CD8-positive, alpha-beta memory T cell (primary cell): ENCODE results near the gene ZNF215. TPM values are rescaled to one million over a fixed set of nuclear protein-coding genes. Genes with fewer than 3 reads are reported as not detected.
"Not testable (repeated sequence)": the region's sequence is repeated elsewhere in the genome, so short reads cannot be mapped to it uniquely, and the experiment has no call there.

ENCODE experiments used
- CTCF ChIA-PET: fragments of 350-600 bp; sonication (Branson Sonifier 250); formaldehyde crosslinking; loops from one replicate; lab custom pipeline; 2021; ENCODE audit warnings: antibody characterized with exemption; lab: Charles Lee
- POLR2A ChIA-PET: fragments of 350-600 bp; sonication (Branson Sonifier 250); formaldehyde crosslinking; loops from one replicate; lab custom pipeline; 2021; ENCODE audit warnings: antibody characterized with exemption; lab: Charles Lee
- DNase-seq, 5 donors: peaks; one replicate each; pipeline versions ENCODE4 v3.0.0 to v3.0.0-alpha.2; 2020 to 2022; ENCODE audit warnings: mixed read lengths in 1 of 5
- H3K27ac ChIP-seq: one replicate; pipeline ENCODE4 v1.7.0; 2013; ENCODE audit warnings: low read depth, mild to moderate bottlenecking, low read length, moderate library complexity
- H3K27me3 ChIP-seq: 2 replicates; pipeline ENCODE4 v1.7.0; 2013; ENCODE audit warnings: low read length, mild to moderate bottlenecking; ENCODE audit not compliant: insufficient read depth, poor library complexity, severe bottlenecking
- H3K36me3 ChIP-seq: 2 replicates; pipeline ENCODE4 v1.7.0; 2013; ENCODE audit warnings: mild to moderate bottlenecking, low read length, moderate library complexity; ENCODE audit not compliant: insufficient read depth
- H3K4me1 ChIP-seq: 2 replicates; pipeline ENCODE4 v1.7.0; 2013; ENCODE audit warnings: mild to moderate bottlenecking, low read length, moderate library complexity; ENCODE audit not compliant: insufficient read depth
- H3K4me3 ChIP-seq: 2 replicates; pipeline ENCODE4 v1.7.0; 2013; ENCODE audit warnings: mild to moderate bottlenecking, low read length
- H3K9me3 ChIP-seq: 2 replicates; pipeline ENCODE4 v1.7.0; 2013; ENCODE audit warnings: mild to moderate bottlenecking, low read length
- H3K27ac Mint-ChIP-seq, 8 donors: one replicate each; pipeline ENCODE4 v1.8.0; 2020 to 2021; ENCODE audit warnings: mixed read lengths in 8 of 8, mild to moderate bottlenecking in 6 of 8, inconsistent platforms in 3 of 8, moderate library complexity in 3 of 8
- H3K27me3 Mint-ChIP-seq, 2 donors: one replicate each; pipeline ENCODE4 v1.8.0; 2020 to 2021; ENCODE audit warnings: mixed read lengths in 2 of 2, mild to moderate bottlenecking in 1 of 2, moderate library complexity in 1 of 2
- H3K36me3 Mint-ChIP-seq, 3 donors: one replicate each; pipeline ENCODE4 v1.8.0; 2020 to 2021; ENCODE audit warnings: mixed read lengths in 3 of 3, inconsistent platforms in 1 of 3, mild to moderate bottlenecking in 1 of 3
- H3K4me1 Mint-ChIP-seq, 3 donors: one replicate each; pipeline ENCODE4 v1.8.0; 2020 to 2021; ENCODE audit warnings: mixed read lengths in 3 of 3, inconsistent platforms in 1 of 3, mild to moderate bottlenecking in 1 of 3
- H3K4me3 Mint-ChIP-seq, 7 donors: one replicate each; pipeline ENCODE4 v1.8.0; 2020 to 2021; ENCODE audit warnings: mixed read lengths in 7 of 7, mild to moderate bottlenecking in 6 of 7, moderate library complexity in 4 of 7, inconsistent platforms in 2 of 7
- H3K9me3 Mint-ChIP-seq, 5 donors: one replicate each; pipeline ENCODE4 v1.8.0; 2020 to 2022; ENCODE audit warnings: mixed read lengths in 5 of 5, mild to moderate bottlenecking in 3 of 5, moderate library complexity in 2 of 5, inconsistent platforms in 1 of 5
- polyA plus RNA-seq: library from polyadenylated mRNA; unstranded; fragments of 300-500 nt; fragmentation: Illumina TruSeq; gene quantifications from one replicate; pipeline ENCODE4 v1.2.3, GENCODE V29; 2021
- total RNA-seq, 2 experiments: library from RNA; stranded (reverse); gene quantifications; one replicate each; pipeline ENCODE4 v1.2.3, GENCODE V29; 2021

ZNF215 gene
- total and polyA plus RNA-seq, 3 experiments from 2014 or later = 0.72 to 0.73 TPM; not detected in 1

DNA sequence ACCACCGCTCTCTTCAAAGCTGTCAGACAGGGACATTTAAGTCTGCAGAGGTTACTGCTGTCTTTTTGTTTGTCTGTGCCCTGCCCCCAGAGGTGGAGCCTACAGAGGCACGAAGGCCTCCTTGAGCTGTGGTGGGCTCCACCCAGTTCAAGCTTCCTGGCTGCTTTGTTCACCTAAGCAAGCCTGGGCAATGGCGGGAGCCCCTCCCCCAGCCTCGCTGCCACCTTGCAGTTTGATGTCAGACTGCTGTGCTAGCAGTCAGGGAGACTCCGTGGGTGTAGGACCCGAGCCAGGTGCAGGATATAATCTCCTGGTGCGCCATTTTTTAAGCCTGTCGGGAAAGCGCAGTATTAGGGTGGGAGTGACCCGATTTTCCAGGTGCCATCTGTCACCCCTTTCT, 28.0 kb downstream of the ZNF215 start:
- H3K27me3 ChIP-seq, H3K36me3 Mint-ChIP-seq, H3K27ac ChIP-seq, DNase-seq, H3K27ac Mint-ChIP-seq, H3K4me3 ChIP-seq, H3K4me1 Mint-ChIP-seq, H3K9me3 Mint-ChIP-seq, CTCF ChIA-PET, H3K4me1 ChIP-seq, H3K36me3 ChIP-seq, H3K4me3 Mint-ChIP-seq, POLR2A ChIA-PET, H3K27me3 Mint-ChIP-seq, H3K9me3 ChIP-seq: not testable (repeated sequence)

DNA sequence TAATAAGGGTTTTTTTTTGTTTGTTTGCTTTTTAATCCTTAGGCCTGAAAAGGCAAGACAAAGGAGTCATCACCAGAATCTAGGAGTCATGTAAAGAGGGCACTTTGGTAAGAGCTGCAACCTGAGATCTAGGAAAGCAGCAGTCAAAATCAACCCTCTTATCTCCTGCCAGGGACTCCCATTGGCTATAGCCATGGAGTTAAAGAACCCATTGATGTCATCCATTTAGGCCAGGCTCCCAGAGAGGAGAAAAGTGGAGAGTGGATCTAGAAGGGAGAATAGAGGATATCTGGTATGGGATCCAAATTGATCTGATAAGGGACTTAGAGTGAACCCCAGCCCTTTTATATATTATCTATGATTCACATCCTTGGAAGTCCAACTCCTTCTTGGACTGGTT, 35.9 kb downstream of the ZNF215 start:
- ChIA-PET POLR2A (no interaction called here), CTCF (no interaction called here)
- H3K4me3 ChIP-seq = no peak overlapping the region
- H3K4me1 ChIP-seq = no peaks in the 10 kb centered on the region
- no peaks in the 10 kb centered on the region for H3K36me3 ChIP-seq
- Mint-ChIP-seq H3K36me3 (no peaks in the 10 kb centered on the region), H3K4me1 (no peaks in the 10 kb centered on the region), H3K27ac (no peak overlapping the region), H3K9me3 (peaks cover 0 to 7% (median 0%) of the 10 kb centered on the region in 5 donors), H3K27me3 (peaks cover 0 to 8% of the 10 kb centered on the region in 2 donors), H3K4me3 (no peak overlapping the region)
- H3K27me3 ChIP-seq = no peaks in the 10 kb centered on the region
- no peak for DNase-seq
- H3K9me3 ChIP-seq = no peaks in the 10 kb centered on the region
- H3K27ac ChIP-seq = no peak overlapping the region

DNA sequence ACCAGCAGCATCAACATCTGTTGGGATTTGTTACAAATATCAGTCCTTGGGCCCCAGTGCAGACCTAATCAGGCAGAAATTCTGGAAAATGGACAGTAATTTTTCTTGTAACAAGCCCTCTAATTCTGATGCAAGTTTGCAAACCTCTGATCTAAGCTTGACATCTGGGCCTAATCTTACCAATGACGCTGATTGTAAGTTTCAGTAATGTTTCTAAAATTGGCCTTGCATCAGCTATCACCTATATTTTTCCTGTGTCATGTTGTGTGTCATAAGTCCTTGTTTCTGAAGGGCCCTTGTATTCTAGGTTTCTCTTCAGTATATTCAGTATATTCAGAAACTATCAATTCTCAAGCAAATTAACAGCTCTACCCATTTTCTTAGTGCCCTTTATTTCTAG, 36.4 kb downstream of the ZNF215 start:
- Mint-ChIP-seq H3K9me3 (peaks cover 0 to 5% (median 1%) of the 10 kb centered on the region in 5 donors), H3K27ac (no peak overlapping the region), H3K36me3 (no peaks in the 10 kb centered on the region), H3K27me3 (peaks cover 0 to 4% of the 10 kb centered on the region in 2 donors), H3K4me3 (no peak overlapping the region), H3K4me1 (no peaks in the 10 kb centered on the region)
- Histone ChIP-seq H3K9me3 (no peaks in the 10 kb centered on the region), H3K4me3 (no peak overlapping the region), H3K27ac (no peak overlapping the region), H3K36me3 (no peaks in the 10 kb centered on the region), H3K27me3 (no peaks in the 10 kb centered on the region), H3K4me1 (no peaks in the 10 kb centered on the region)
- ChIA-PET CTCF (no interaction called here), POLR2A (no interaction called here)
- DNase-seq = no peak

DNA sequence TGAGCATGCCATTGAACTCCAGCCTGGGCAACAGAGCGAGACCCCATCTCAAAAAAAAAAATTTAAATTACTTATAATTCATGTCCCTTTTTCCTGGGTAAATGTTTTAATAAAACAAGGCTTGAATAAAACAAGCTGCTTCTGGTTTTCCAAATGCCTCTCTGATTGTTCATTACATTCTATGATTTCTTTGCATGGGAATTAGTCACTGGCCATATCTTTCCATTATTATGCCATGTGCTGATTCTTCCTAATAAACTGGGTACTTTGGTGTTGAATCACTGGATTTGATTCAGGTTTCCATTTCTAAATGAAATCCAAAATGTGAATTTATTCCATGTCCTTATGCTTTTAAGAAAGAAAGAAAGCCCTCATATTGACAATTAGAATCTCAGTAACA, 42.6 kb downstream of the ZNF215 start:
- no peak overlapping the region for H3K27ac ChIP-seq
- Mint-ChIP-seq H3K4me3 (no peak overlapping the region), H3K27ac (no peak overlapping the region), H3K9me3 (peaks cover 5 to 13% (median 10%) of the 10 kb centered on the region in 5 donors), H3K27me3 (peaks cover 0 to 3% of the 10 kb centered on the region in 2 donors), H3K36me3 (no peaks in the 10 kb centered on the region), H3K4me1 (no peaks in the 10 kb centered on the region)
- ChIA-PET POLR2A (no interaction called here), CTCF (no interaction called here)
- H3K9me3 ChIP-seq = no peaks in the 10 kb centered on the region
- no peak overlapping the region for H3K4me3 ChIP-seq
- no peak for DNase-seq
- H3K27me3 ChIP-seq = no peaks in the 10 kb centered on the region
- H3K4me1 ChIP-seq = no peaks in the 10 kb centered on the region
- no peaks in the 10 kb centered on the region for H3K36me3 ChIP-seq

DNA sequence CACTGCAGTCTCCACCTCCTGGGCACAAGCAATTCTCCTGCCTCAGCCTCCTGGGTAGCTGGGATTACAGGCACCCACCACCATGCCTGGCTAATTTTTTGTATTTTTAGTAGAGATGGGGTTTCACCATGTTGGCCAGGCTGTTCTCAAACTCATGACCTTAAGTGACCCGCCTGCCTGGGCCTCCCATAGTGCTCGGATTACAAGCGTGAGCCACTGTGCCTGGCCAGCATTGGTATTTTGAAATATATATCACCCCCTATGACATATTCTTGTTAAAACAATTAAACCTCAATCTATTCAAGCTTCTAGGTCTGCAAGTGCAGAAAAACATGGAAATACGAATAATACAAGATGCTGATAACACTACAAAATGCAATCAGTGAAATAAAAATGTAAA, 43.6 kb downstream of the ZNF215 start:
- H3K4me3 ChIP-seq, H3K4me1 Mint-ChIP-seq, H3K27ac ChIP-seq, H3K27ac Mint-ChIP-seq, CTCF ChIA-PET, POLR2A ChIA-PET, H3K27me3 Mint-ChIP-seq, H3K4me3 Mint-ChIP-seq, DNase-seq, H3K4me1 ChIP-seq, H3K9me3 ChIP-seq, H3K36me3 Mint-ChIP-seq, H3K36me3 ChIP-seq, H3K27me3 ChIP-seq: not testable (repeated sequence)
- H3K9me3 Mint-ChIP-seq = peaks cover 5 to 13% (median 11%) of the 10 kb centered on the region in 5 donors

DNA sequence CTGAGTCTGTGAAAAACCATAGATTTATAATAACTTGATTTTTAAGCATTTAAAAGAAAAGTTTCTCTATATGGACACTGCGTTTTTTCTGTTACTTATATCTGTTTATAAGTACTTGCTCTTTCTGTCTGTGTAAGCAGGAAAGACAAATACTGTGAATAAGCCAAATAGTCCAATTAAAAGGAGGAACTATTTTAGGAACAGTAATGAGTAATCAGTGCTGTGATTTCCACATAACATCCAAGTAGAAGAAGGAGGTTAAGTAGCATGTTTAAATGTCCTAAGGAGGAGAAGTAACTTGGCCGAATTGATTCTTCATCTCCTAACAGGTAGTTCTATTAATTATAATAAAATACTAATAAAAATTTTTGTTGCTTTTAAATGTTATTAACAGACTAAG, 53.1 kb downstream of the ZNF215 start:
- DNase-seq = no peak
- Histone ChIP-seq H3K9me3 (no peaks in the 10 kb centered on the region), H3K36me3 (no peaks in the 10 kb centered on the region), H3K27ac (no peak overlapping the region), H3K4me3 (no peak overlapping the region), H3K4me1 (no peaks in the 10 kb centered on the region), H3K27me3 (no peaks in the 10 kb centered on the region)
- H3K4me1 Mint-ChIP-seq = no peaks in the 10 kb centered on the region
- H3K4me3 Mint-ChIP-seq = no peak overlapping the region
- H3K36me3 Mint-ChIP-seq = peaks cover 0 to 2% (median 0%) of the 10 kb centered on the region in 3 donors
- H3K27ac Mint-ChIP-seq = no peak overlapping the region
- H3K27me3 Mint-ChIP-seq = peaks cover 7 to 21% of the 10 kb centered on the region in 2 donors
- peaks cover 0 to 11% (median 0%) of the 10 kb centered on the region in 5 donors for H3K9me3 Mint-ChIP-seq
- ChIA-PET POLR2A (no interaction called here), CTCF (no interaction called here)

DNA sequence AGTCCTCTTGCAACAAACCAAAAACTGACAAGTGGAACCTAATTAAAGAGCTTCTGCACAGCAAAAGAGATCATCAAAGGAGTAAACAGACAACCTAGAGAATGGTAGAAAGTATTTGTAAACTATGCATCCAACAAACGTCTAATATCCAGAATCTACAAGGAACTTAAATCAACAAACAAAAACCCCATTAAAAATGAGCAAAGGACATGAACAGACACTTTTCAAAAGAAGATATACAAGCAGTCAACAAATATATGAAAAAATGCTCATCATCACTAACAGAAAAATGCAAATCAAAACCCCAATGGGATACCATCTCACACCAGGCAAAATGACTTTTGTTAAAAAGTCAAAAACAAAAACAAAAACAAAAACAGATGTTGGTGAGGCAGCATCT, 60.3 kb downstream of the ZNF215 start:
- Mint-ChIP-seq H3K4me1 (no peaks in the 10 kb centered on the region), H3K9me3 (peaks cover 0 to 7% (median 0%) of the 10 kb centered on the region in 5 donors), H3K36me3 (no peaks in the 10 kb centered on the region), H3K27ac (no peak overlapping the region), H3K4me3 (no peak overlapping the region), H3K27me3 (peaks cover 0 to 4% of the 10 kb centered on the region in 2 donors)
- H3K9me3 ChIP-seq = no peaks in the 10 kb centered on the region
- DNase-seq = no peak
- H3K4me1 ChIP-seq = no peaks in the 10 kb centered on the region
- no peak overlapping the region for H3K4me3 ChIP-seq
- no peaks in the 10 kb centered on the region for H3K36me3 ChIP-seq
- CTCF ChIA-PET = no interaction called here
- H3K27me3 ChIP-seq = no peaks in the 10 kb centered on the region
- POLR2A ChIA-PET = no interaction called here
- no peak overlapping the region for H3K27ac ChIP-seq

DNA sequence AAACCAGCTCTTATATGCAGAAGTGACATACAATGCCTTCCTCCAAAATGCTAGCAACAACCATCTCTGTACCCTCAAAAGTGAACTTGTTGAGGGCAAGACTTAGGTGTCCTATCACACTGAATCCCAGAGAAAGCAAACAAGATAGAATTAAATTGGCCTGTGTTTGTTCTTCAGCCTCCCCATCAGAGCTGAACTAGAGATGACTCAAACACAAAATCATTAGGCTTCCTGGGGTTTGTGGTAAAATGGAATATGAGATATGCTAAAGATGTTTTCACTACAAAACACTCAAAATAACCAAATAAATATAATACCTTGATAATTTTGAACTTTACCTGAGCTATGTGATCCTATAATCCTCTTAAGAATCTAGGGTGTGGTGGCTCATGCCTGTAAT, 62.3 kb downstream of the ZNF215 start:
- Mint-ChIP-seq H3K9me3 (peaks cover 0 to 5% (median 0%) of the 10 kb centered on the region in 5 donors), H3K27ac (no peak overlapping the region), H3K27me3 (peaks cover 0 to 2% of the 10 kb centered on the region in 2 donors), H3K4me1 (no peaks in the 10 kb centered on the region), H3K4me3 (no peak overlapping the region), H3K36me3 (no peaks in the 10 kb centered on the region)
- no peaks in the 10 kb centered on the region for H3K27me3 ChIP-seq
- no peak overlapping the region for H3K27ac ChIP-seq
- no peaks in the 10 kb centered on the region for H3K36me3 ChIP-seq
- CTCF ChIA-PET = no interaction called here
- DNase-seq = no peak
- no peak overlapping the region for H3K4me3 ChIP-seq
- no peaks in the 10 kb centered on the region for H3K4me1 ChIP-seq
- POLR2A ChIA-PET = no interaction called here
- H3K9me3 ChIP-seq = no peaks in the 10 kb centered on the region

DNA sequence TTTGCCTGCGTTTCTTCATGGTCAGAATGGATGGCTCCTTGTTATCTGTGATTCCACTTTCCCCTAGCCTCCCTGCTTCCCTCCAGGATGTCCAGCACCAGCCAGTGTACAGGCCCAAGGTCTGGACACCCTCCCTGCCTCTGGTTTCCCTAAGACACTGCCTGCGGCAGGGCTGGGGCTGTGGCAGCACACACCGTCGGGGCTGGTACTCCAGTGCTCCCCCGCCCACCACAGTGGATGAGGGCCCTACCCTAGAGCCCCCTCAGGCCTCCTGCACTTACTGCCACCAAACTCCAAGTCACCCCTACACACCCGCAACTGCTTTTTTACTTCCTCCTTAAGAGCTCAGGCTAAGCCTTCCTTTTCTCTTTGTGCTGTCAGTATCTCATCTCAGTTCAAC, 65.0 kb downstream of the ZNF215 start:
- Mint-ChIP-seq H3K4me1 (no peaks in the 10 kb centered on the region), H3K4me3 (no peak overlapping the region), H3K9me3 (peaks cover 0 to 5% (median 0%) of the 10 kb centered on the region in 5 donors), H3K27me3 (peaks cover 0 to 2% of the 10 kb centered on the region in 2 donors), H3K27ac (no peak overlapping the region), H3K36me3 (no peaks in the 10 kb centered on the region)
- CTCF ChIA-PET = no interaction called here
- no peaks in the 10 kb centered on the region for H3K27me3 ChIP-seq
- no peak for DNase-seq
- no peaks in the 10 kb centered on the region for H3K4me1 ChIP-seq
- no peak overlapping the region for H3K27ac ChIP-seq
- H3K4me3 ChIP-seq = no peak overlapping the region
- POLR2A ChIA-PET = no interaction called here
- no peaks in the 10 kb centered on the region for H3K36me3 ChIP-seq
- no peaks in the 10 kb centered on the region for H3K9me3 ChIP-seq
